GM20000 (cell line): ENCODE measurements around the gene TRAPPC8.
"Not testable (repeated sequence)": the region's sequence is repeated elsewhere in the genome, so short reads cannot be mapped to it uniquely, and the experiment has no call there.

Source experiments
- DNase-seq: peaks from one replicate; pipeline ENCODE4 v3.0.0; 2012; ENCODE audit warnings: low spot score
- CTCF ChIP-seq: IDR thresholded peaks from 2 replicates; pipeline ENCODE4 v1.5.1; 2012; ENCODE audit warnings: mild to moderate bottlenecking, control low read depth; ENCODE audit errors: extremely low read depth, missing control alignments

Gene TRAPPC8

GRCh38 chr18:31954349-31954748 lies 11.4 kb upstream of the TRAPPC8 start:
- no peak for TF ChIP-seq CTCF
- no peak for DNase-seq

GRCh38 chr18:31953699-31954098 lies 10.8 kb upstream of the TRAPPC8 start:
- DNase-seq: not testable (repeated sequence)

DNA sequence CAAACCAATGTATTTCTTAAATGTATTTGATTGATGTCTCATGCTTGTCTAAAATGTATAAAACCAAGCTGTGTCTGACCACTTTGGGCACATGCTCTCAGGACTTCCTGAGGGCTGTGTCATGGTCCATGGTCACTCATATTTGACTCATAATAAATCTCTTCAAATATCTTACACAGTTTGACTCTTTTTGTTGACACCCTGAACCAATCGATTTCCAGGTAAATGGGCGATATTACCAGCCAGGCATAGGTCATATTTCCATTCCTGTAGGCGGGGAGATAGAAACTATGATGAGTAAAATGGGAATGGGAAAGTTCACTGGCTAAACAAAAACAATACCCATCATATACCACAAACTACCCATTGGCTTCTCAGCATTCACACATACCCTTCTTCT lies 9.3 kb upstream of the TRAPPC8 start:
- no peak for TF ChIP-seq CTCF
- DNase-seq: no peak

GRCh38 chr18:31950583-31950982 lies 7.7 kb upstream of the TRAPPC8 start:
- no peak for DNase-seq
- no peak for TF ChIP-seq CTCF

GRCh38 chr18:31948349-31948748 lies 5.4 kb upstream of the TRAPPC8 start:
- not testable (repeated sequence) for DNase-seq

- TF ChIP-seq CTCF: no peak
- DNase-seq: no peak
Observed at GRCh38 chr18:31946305-31947046, 3.5 kb upstream of the TRAPPC8 start.

DNA sequence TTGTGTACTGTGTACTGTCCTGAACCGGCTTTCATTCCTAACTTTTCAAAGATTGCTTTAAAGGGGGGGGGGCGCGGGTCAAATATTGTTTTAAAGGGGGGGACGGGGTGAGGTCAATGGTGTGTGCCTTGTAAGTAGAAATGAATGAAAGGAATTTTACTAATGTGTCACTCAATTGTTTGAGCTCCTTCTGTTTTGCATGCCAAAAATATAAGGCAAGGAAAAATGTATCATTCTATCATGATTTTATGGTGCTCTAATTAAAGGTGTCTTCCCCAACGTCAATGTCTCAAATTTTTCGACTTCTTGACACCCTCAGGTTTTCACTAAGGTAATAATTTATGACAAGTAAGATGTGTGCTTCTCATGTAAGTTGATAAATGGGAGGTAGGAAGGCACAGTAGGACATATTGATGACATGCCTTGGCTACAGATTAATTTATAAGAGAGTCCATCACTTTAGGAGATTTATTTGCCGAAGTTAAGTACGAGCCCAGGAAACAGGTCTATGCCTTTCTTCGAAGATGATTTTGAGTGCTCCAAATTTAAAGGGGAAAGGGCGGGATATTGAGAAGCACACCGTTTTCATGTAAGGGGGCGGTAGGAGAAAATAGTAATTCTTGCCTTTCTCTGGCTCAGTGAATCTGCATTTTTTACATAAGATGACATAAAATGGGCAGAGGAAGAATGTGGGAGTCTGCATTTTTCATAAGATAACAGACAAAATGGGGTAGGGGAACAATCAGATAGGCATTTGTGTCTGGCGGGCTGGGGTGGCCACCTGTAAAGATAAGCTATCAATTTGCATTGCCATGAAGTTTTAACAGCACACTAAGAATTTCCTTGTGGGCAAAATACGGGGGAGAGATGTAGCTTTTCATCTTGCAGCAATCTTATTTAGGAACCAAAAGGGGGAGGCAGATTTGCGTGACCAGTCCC lies 1.2 kb upstream of the TRAPPC8 start:
- TF ChIP-seq CTCF: no peak
- DNase-seq: no peak

- TF ChIP-seq CTCF: no peak
Observed at GRCh38 chr18:31942291-31942998, 483 bp downstream of the TRAPPC8 start.

More at GRCh38 chr18:31942291-31942998, 483 bp downstream of the TRAPPC8 start:
- peak; percentile 62 for DNase-seq
